Kidney capillary endothelial cell (primary cell): ENCODE data around the gene GPR84.
A peak's percentile ranks its signal among the peaks of the same experiment; 100 is the strongest.

Experiments used
- DNase-seq: peaks from one replicate; pipeline ENCODE4 v3.0.0-alpha.2; 2018; ENCODE audit warnings: low spot score

GPR84 gene

GRCh38 chr12:54324617-54325441 is 39.5 kb downstream of the GPR84 start, which contains the start of gene COPZ1:
Gene COPZ1 (plus strand): TSS chr12:54325131. CDS start chr12:54325164, 33 bp downstream.
- peak; percentile 100 for DNase-seq

- no peak for DNase-seq
Measured at GRCh38 chr12:54321363-54321762, 42.9 kb downstream of the GPR84 start.
